ENCODE results near the gene APLP1.

DNA sequence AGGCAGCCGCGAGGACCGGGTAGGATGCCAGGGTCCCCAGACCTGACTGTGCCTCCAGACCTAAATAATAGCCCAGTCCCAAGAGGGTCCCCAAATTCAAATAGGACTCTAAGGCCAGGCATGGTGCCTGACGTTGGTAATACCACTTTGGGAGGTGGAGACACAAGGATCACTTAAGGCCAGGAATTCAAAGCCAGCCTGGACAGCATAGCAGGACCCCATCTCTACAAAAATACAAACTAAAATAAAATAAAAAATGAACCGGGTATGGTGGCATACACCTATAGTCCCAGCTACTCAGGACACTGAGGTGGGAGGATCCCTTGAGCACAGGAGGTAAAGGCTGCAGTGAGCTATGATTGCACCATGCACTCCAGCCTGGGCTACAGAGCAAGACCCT is 5.4 kb upstream of the APLP1 start:
- TF ChIP-seq, protein P1, sequence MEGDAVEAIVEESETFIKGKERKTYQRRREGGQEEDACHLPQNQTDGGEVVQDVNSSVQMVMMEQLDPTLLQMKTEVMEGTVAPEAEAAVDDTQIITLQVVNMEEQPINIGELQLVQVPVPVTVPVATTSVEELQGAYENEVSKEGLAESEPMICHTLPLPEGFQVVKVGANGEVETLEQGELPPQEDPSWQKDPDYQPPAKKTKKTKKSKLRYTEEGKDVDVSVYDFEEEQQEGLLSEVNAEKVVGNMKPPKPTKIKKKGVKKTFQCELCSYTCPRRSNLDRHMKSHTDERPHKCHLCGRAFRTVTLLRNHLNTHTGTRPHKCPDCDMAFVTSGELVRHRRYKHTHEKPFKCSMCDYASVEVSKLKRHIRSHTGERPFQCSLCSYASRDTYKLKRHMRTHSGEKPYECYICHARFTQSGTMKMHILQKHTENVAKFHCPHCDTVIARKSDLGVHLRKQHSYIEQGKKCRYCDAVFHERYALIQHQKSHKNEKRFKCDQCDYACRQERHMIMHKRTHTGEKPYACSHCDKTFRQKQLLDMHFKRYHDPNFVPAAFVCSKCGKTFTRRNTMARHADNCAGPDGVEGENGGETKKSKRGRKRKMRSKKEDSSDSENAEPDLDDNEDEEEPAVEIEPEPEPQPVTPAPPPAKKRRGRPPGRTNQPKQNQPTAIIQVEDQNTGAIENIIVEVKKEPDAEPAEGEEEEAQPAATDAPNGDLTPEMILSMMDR (conservative IDR thresholded peaks at IDR 0.05; ENCODE audit: low read depth, low read length), result no peak
- TF ChIP-seq MXI1 (IDR thresholded peaks at IDR 0.05; ENCODE audit: borderline replicate concordance, low read depth, low read length) (no peak), USF2 (IDR thresholded peaks at IDR 0.05; ENCODE audit: low read depth, low read length) (no peak), RAD21 (IDR thresholded peaks at IDR 0.05; ENCODE audit: low read length) (no peak), SMC3 (IDR thresholded peaks at IDR 0.05; ENCODE audit: low read depth, low read length) (no peak), ELK1 (IDR thresholded peaks at IDR 0.05; ENCODE audit: borderline replicate concordance, low read depth, low read length) (no peak), RFX5 (IDR thresholded peaks at IDR 0.05; ENCODE audit: low read depth, low read length) (no peak), MAZ (IDR thresholded peaks at IDR 0.05; ENCODE audit: borderline replicate concordance, low read depth, low read length) (no peak), POLR2A (IDR thresholded peaks at IDR 0.05; ENCODE audit: low read depth, low read length) (no peak), NFE2L2 (IDR thresholded peaks at IDR 0.05; ENCODE audit: low read depth, low read length) (no peak), BHLHE40 (IDR thresholded peaks at IDR 0.05; ENCODE audit: low read depth, low read length) (no peak)

Measured in IMR-90 (cell line).